ELF-1 (cell line): ENCODE measurements around the gene LTB.
A peak's percentile ranks its signal among the peaks of the same experiment; 100 is the strongest.

Experiments
- DNase-seq: peaks from one replicate; pipeline ENCODE4 v3.0.0-alpha.2; 2016; ENCODE audit warnings: low read depth, low spot score

LTB gene

DNA sequence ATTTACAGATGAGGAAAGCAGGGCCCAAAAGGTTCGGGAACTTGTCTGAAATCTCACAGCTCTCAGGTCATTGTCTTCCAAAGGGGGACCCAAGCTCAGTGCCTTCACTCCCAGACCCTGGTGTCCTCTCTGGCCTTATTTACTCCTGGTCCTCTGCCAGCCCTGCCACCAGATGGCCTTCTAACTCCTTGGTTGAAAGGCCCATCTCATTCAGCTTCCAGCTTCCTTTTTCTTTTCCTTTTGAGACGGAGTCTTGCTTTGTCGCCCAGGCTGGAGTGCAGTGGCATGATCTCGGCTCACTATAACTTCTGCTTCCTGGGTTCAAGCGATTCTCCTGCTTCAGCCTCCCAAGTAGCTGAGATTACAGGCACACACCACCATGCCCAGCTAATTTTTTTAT lies 30.9 kb downstream of the LTB start:
- DNase-seq, result peak; percentile 79

DNA sequence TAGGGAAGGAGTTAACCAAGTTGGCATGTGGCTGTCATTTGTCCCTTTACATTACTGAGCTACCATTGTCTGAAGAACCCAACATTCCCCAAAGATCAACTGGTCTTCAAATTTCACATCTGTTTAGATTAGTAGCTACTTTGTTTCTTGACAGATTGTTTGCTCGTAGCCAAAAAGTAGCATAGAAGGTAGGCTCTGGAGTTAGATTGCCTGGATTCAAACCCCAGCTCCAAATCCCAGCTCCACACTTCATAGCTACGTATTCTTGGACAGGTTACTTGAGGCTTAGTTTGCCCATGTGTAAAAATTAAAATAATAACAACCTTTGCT lies 33.7 kb downstream of the LTB start:
- no peak for DNase-seq

DNA sequence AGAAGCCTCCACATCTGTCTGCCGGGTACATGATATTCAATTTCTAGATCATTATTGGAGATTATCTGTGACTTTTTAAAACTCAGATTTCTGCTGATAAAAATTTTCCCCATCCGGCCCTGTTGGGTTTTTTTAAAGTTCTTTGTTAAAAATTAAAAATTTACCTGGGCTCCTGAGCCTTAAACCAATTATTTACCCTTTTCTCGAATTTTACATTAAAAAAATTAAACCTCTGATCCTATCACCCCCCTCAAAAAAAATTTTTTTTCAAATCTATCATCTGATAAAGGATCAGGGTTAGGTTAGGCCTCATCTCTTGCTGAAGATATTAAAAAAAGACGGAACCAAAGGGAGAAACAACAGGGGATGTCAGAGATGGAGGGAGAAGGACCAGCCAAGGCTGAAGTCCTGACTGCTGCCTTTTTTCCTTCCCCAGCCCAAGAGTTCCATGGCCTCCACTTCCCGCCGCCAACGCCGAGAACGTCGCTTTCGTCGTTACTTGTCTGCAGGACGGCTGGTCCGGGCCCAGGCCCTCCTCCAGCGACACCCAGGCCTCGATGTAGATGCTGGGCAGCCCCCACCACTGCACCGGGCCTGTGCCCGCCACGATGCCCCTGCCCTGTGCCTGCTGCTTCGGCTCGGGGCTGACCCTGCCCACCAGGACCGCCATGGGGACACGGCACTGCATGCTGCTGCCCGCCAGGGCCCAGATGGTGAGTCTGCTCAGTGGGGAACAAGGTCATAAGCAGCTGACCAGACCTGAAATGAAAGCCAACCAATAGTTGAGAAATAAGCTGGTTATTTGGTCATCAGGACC lies 34.3 kb downstream of the LTB start:
- no peak for DNase-seq

DNA sequence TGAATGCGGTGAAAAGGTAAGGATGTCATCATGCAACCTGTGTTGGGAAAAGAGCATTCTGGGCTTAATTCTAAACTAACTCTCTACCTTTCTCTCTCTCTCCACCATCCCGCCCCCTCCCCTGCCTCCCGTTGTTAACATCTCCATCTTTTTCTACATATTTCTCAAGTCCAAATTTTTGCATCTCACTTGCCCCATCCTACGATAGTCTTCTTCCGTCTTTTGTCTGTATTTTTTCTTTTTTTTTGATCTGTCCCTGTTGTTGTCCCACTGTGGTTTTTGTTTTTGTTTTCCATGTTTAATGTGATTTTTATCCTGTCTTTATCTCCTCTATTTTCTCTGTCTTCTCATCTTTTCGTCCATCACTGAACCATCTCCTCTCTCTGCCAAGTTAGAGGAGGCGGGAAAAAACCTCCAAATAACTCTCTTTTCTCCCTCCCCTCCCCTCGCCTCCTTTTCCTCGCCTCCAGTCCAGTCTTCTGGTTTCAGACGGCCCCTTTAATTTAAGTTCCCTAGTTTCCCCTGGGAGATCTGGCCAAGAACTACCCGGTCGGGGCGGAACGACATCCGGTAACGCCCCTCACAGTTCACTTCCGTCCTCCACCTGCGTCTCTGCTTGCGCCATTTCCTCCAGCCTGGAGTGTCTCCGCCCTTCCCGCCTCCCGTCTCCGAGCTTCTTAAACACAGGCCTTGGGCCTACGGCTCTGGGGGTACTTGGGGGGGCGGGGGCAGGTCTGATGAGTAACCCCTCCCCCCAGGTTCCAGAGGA lies 35.1 kb downstream of the LTB start, which contains the start of gene NFKBIL1:
Gene NFKBIL1 (plus strand): TSS at position 651 of the 769 bp plus-strand sequence. CDS start 87 bp downstream, at position 738.
- DNase-seq, result peak; percentile 96

DNA sequence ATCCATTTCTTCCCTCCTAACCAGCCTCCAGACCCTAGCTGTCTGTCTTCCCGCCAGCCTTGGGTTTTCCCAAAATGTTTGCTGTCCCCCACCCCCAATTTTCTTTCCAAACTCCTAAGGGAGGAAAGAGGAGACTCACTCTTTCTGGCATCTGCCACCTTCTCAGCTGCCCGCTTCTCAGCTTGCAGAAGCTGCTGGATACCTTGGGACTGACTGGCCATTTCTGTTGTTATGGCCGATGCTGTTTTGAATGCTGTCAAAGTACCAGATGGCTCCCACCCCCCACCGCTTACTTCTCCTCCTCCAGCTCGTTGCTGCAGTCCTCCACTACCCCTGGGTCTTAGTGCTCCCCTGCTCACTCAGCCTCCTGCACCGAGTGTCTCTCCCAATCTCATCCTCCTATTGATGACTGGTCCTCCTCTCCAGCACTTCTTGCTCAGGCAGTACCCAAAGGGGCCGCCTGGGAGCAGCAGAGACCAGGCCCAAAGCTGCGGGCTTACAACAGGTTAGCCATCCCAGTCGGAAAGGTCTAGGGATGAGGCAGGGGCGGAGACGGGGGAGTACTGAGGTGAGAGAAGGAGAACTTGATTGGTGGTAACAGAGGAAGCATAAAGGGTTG lies 35.8 kb downstream of the LTB start, which contains the start of gene ATP6V1G2:
Gene ATP6V1G2 (minus strand): TSS at position 270 of the 619 bp plus-strand sequence. CDS start 49 bp downstream, at position 221.
- DNase-seq, result peak; percentile 99

DNA sequence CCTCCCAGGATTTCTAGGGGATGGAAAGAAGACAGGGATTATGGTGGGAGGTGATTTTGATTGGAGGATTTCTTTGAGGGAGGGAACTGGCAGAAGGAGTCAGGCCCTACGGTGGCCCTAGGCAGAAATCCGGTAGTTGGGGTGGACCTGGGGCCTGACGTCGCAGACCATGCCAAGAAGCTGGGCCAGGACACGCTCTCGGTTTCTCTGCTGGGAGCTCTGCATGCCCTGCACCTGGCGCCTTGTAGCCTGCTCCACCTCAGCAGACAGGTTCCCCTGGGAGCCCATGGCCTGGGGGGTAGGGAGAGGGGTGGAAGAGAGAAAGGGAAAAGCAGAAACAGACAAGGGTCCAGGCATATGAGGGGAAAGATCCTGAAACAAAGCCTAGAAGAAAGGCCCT lies 36.9 kb downstream of the LTB start:
- DNase-seq, result no peak

DNA sequence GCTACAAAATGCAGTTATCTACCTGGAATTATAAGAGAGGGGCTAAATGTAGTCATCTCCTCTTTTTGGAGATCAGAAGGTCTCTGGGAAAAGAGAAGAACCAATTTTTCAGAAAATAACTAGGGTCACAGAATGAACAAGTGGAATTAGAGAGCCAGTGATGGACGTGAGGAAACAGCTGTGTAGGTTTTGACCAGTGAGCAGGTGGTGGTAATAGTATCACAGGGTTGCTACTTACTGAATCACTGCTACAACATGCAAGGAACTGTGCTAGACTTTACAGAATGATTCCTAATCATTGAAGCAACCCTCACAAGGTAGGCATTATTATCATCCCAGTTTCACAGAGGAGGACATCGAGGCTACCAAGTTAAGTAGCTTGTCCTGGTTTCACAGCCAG lies 37.5 kb downstream of the LTB start:
- DNase-seq, result no peak

DNA sequence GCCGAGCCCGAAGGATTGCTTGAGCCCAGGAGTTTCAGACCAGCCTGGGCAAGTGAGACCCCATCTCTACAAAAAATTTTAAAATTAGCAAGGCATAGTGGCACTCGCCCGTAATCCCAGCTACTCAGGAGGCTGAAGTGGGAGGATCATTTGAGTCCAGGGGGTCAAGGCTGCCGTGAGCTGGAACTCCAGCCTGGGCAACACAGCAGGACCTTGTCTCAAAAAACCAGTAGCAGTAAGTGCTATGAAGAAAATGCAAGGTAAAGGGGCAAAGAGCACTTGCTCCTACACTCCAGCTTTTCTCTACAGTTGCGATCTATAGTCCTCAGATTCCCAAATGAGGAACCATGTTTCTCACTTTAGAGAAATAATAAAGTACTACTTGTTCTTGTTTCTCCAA lies 38.6 kb downstream of the LTB start:
- no peak for DNase-seq

DNA sequence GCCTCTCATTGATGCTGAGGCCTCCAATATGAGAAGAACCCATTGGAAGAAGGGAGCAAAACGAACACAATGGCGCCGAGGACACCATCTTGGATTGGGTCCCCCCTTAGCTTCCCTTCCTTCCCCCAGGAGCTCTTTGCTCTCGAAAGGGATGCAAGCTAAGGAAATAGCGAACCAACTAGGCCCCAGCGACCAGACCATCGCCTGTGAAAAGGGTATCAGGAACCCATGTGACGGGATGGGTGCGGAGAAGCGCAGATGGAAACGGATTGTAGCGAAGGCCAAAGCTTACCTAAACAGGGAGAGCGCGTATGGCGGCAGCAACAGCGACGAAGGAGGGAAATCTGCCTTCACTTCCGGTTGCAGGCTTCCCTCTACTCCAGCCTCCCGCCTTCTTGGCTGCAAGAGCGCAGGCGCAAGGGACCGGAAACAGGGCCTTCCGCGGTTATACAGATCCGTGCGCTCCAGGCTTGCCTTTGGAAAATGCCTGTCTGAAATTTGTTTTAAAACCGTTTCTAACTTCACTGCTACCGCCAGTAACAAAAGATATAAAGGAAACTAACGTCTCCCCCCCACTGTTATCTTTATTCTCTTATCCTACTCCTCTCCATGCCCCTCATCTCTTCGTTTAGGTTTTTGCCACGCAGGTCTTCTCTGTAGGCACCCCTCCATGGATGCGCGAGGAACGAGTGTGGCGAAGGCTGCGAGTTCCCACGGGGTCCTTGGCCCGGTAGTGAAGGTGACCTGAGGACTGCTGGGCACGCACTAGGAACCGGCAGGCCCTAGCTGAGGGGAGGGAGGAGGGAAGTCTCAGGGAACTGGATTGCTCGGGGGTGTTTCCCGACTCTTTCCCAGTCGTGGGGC lies 40.3 kb downstream of the LTB start, which contains the start of gene DDX39B:
Gene DDX39B (minus strand): TSS at position 346 of the 864 bp plus-strand sequence. CDS start 1,471 bp downstream, outside the sequence.
- DNase-seq, result peak; percentile 97

DNA sequence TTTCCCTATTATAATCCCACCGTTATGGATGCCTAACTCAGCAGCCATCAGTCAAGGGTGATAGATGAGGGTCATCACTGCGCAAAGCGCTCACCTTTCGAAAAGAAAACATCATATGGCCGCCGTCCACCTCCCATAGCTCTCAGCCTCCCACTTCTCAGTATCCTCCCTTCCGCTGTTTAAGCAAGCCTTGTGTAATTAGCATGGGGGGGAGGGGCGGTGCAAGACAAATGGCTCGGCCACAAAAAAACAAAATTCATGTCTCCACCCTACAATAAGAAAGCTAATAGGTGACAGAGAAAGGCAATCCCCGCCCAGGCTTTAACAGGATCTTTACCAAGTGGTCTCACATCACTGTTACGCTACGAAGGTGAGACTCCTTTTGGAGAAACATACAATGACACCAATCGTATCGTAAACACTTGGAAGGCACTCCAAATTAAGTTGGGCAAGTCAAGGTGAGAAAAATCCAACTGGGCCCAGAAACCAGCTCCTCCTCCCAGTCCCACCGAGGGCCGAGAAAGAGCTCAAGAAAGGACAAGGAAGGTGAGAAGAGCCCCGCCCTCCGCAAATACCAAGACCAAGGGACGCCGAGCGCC lies 41.1 kb downstream of the LTB start:
- peak; percentile 68 for DNase-seq

DNA sequence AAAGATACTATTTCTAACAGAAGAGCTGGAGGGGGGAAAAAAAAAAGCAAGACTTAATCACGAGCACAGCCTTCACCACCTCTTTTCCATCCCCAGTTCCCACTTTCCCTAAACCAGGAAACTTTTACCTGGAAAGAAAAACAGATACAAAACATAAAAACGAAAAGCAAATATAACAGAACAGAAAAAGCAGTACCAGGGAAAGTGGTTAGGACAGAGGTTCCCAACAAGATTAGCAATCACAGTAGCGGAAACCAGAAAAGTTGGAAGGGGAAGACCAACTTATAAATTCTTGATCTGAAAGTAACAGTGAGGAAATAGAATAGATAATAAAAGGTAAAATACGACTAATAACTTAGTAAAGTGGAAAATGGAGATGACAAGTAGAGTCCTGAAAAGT lies 41.6 kb downstream of the LTB start:
- DNase-seq, result no peak

DNA sequence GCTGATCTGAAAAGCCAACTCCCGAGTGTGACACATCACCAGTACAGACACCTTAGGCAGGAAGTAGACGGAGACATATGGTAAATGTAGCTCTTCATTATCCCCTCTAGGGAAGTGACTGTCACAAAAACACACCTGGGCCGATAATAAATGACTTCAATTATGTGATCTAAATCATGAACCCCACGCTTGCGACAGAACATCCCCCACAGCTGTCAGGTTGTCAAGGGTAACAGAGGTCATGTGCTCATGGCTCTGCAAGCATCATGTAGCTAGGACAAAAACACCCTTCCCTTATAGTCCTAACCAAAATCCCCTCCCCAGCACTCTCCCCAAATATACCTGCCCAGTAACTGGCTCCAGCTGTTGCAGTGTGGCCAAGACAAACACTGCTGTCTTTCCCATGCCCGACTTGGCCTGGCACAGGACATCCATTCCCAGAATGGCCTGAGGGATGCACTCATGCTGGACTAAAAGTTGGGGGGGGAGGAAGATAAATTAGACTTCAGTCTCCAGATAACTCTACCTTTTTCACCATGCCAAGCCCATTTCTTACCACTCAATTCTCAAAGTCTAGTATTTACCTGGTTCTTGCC lies 43.3 kb downstream of the LTB start:
- no peak for DNase-seq

DNA sequence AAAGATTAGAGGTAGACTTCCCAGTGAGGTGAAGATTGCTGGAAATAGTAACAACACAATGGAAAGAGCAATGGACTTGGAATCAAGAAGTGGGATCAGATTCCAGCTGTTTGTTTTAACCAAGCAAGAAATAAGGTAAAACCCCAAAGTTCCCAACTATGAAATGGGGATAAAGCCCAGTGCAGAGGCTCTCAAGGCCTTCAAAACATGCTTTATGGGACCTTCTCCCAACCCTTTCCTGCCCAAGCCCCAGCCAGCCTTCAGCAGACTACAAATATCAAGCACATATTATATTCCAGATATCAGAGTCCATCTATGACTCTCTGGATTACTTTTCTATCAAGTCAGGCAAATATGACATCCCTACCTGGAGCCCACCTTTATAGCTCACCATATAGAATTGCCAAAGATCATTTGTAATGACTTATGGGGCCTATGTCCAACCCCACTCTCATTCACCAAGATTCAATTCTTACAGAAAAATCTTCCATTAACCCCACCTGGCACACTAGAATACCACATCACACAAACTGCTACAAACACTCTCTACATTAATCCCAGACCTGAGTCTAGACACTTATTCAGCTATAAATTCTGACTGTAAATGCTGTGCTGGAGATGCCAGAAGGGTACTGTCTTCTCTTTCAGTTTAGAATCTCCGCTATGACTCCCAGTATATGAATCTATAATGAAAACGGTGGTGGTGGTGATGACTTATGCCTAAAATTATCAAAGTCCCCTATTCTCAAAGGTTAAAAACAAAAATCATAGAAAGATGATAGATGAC lies 46.5 kb downstream of the LTB start:
- DNase-seq, result no peak

DNA sequence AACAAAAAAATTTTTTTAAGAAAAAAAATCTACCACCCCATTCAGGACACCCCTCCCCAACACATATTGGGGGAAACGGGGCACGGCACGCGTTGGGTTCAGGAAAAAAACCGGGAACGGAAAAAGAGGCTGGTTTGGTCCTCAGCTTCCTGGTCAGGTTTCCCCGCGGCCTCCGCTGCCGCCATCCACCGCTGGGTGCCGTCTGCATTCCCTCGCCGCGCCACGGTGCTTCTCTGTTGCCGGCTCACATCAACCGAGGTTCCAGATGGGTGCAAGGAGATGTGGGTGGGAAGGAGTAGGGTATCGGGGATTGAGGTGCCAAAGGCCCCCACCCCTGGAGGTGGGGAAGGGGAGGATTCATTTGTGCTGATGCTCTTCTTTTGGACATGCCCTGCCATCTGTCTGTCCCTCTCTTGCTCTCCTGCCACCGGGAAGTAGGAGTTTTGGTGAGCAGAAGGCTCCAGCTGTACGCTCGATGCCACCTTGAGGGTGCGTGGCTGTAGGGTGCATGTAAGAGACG lies 47.6 kb downstream of the LTB start:
- DNase-seq, result no peak

DNA sequence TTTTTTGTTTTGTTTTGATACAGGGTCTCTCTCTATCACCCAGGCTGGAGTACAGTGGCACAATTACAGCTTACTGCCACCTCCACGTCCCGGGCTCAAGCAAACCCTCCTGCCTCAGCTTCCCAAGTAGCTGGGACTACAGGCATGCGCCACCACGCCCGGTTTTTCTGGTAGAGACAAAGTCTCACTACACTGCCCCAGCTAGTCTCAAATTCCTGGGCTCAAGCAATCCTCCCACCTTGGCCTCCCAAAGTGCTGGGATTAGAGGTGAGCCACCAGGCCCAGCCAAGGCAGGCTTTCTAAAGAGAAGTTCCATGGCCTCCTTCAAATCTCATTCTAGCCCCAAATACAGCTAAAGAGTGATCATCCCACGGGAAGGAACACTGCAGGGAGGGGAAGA lies 48.2 kb downstream of the LTB start:
- DNase-seq, result no peak

DNA sequence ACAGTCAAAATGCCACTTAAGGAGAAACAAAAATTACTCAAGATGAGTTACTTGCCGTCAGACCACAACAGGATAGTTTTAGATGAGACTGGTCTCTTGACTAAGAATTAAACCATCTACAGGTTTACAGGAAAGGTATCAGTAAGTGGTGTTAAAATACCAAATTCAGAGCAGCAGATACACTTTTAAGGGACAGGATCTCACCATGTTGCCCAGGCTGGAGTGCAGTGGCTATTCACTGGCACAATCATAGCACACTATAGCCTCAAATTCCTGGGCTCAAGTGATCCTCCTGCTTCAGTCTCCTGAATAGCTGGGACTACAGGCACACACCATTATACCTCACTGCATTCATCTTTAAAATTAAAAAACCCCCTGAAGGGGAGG lies 48.8 kb downstream of the LTB start:
- DNase-seq, result no peak

DNA sequence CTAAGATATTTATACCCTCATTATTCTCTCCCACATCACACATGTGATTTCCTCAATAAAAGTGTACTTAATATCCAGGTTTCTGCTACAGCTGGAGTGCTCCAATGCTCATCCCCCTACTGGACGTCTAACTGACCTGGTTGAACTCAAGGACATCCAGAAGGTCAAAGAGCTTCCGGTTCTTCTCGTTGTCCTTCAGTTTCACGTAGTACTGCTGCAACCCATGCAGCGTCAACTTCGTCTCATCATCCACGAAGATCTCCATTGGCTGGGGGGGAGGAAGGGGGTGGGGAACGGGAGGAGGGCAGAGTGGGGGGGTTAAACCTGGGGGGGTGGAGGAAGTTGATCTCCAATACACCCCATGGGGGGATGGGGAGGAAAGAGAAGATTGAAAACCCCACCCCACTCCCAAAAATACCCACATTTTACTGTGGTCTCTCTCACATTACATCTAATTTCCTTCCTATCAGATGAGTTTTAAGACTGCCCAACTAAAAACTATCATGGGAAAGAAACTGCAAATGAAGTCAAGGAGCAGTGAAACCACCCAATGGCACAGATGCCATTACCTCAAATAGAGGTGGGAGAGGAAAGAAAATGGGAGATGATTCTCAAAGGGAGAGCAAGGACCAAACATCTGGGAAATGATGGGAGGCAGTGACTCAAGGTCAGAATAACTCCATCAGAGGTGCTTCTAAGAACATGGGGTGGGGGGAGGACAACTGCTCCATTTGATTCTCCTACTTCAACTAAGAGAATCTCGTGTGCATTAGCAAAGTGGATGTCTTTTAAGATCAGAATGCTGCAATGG lies 49.4 kb downstream of the LTB start:
- DNase-seq, result no peak

DNA sequence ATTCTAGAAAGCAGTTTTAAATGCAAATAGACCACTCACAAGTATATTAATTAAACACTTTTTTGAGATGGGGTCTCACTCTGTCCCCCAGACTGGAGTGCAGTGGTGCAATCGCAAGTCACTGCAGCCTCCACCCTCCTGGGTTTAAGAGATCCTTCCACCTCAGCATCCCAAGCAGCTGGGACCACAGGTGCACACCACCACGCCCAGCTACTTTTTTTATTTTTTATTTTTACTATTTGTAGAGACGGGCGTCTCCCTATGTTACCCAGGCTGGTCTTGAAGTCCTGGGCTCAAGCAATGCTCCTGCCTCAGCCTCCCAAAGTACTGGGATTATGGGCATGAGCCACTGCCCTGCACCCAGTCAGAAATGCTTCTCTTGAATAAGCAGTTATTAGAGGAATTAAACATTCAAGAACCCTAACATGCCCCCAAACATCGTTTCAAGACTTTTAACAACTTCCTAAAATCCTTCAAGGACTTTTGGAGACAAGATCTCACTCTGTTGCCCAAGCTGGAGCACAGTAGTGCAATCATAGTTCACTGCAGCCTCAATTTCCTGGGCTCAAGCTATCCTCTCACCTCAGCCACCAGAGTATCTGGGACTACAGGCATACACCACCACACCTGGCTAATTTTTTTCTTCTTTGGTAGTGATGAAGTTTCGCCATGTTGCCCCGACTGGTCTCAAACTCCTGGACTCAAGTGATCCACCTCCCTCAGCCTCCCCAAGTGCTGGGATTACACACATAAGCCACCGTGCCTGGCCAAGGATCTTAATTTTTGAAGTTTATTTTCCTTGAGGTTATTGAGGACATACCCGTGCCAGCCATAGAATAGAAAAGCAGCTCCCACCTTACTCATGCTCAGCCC lies 50.2 kb downstream of the LTB start:
- DNase-seq, result no peak
